H1 (cell line): ENCODE data around the gene CCNI2. TPM values are rescaled to one million over a fixed set of nuclear protein-coding genes. Genes with fewer than 3 reads are reported as not detected.

Source experiments
- CTCF ChIA-PET: fragments of 300-600 bp; sonication (Branson Sonifier 250); formaldehyde crosslinking; loops from one replicate; lab custom pipeline; 2021; ENCODE audit not compliant: partially characterized antibody; lab: Charles Lee
- POLR2A ChIA-PET: fragments of 300-600 bp; sonication (Branson Sonifier 250); formaldehyde crosslinking; loops from one replicate; lab custom pipeline; 2021; ENCODE audit warnings: inconsistent platforms; ENCODE audit not compliant: partially characterized antibody; lab: Charles Lee
- DNase-seq, 2 experiments: peaks; one replicate each; pipeline versions ENCODE4 v3.0.0 to v3.0.0-alpha.2; 2010 to 2022; ENCODE audit warnings: low spot score in 2 of 2, low read depth in 1 of 2, mixed read lengths in 1 of 2
- FAIRE-seq: peaks from 2 replicates; lab custom pipeline; 2011; peaks lifted over from hg19 to GRCh38; lab: Jason Lieb, UNC
- H2AFZ ChIP-seq: 2 replicates; pipeline ENCODE4 v1.8.1; 2012; ENCODE audit warnings: low read length, inconsistent platforms
- H2AK5ac ChIP-seq: 2 replicates; pipeline ENCODE4 v1.6.1; 2013; ENCODE audit warnings: low read depth, low read length
- H2BK120ac ChIP-seq: replicated peaks from 2 replicates; pipeline ENCODE3; 2013; ENCODE audit warnings: low read depth, low read length, inconsistent platforms
- H2BK12ac ChIP-seq: 2 replicates; pipeline ENCODE4 v1.6.1; 2013; ENCODE audit warnings: low read depth, low read length
- H2BK15ac ChIP-seq: 2 replicates; pipeline ENCODE4 v1.6.1; 2013; ENCODE audit warnings: low read length
- H2BK20ac ChIP-seq: 2 replicates; pipeline ENCODE4 v1.6.1; 2013; ENCODE audit warnings: low read length
- H2BK5ac ChIP-seq: 2 replicates; pipeline ENCODE4 v1.6.1; 2013; ENCODE audit warnings: low read depth, low read length
- H3K14ac ChIP-seq: 2 replicates; pipeline ENCODE4 v1.6.1; 2013; ENCODE audit warnings: inconsistent platforms; ENCODE audit not compliant: insufficient read length
- H3K18ac ChIP-seq: 2 replicates; pipeline ENCODE4 v1.6.1; 2013; ENCODE audit warnings: low read length; ENCODE audit errors: extremely low read depth
- H3K23ac ChIP-seq: 2 replicates; pipeline ENCODE4 v1.6.1; 2013; ENCODE audit warnings: inconsistent platforms; ENCODE audit not compliant: insufficient read length
- H3K23me2 ChIP-seq: 2 replicates; pipeline ENCODE4 v1.6.1; 2013; ENCODE audit warnings: low read depth, low read length
- H3K27ac ChIP-seq: 2 replicates; pipeline ENCODE4 v1.6.1; 2011; ENCODE audit warnings: low read depth, low read length, inconsistent platforms
- H3K27me3 ChIP-seq, 4 experiments: replicated peaks in 1 of 4; 1 replicate in 1 of 4; 2 replicates in 3 of 4; pipeline versions ENCODE4 v1.6.1 to v1.8.1; 2011 to 2013; ENCODE audit warnings: low read length in 3 of 4, mild to moderate bottlenecking in 3 of 4, inconsistent platforms in 2 of 4, mixed read lengths in 2 of 4, moderate library complexity in 1 of 4; ENCODE audit not compliant: control insufficient read depth in 3 of 4, insufficient read depth in 3 of 4; ENCODE audit errors: extremely low read depth in 1 of 4
- H3K36me3 ChIP-seq, 4 experiments: 2 replicates each; pipeline versions ENCODE4 v1.6.1 to v1.8.1; 2011 to 2013; ENCODE audit warnings: mild to moderate bottlenecking in 4 of 4, low read length in 3 of 4, moderate library complexity in 2 of 4, control low read depth in 1 of 4, inconsistent platforms in 1 of 4; ENCODE audit not compliant: insufficient read depth in 4 of 4, control insufficient read depth in 2 of 4
- H3K4ac ChIP-seq: replicated peaks from 2 replicates; pipeline ENCODE3; 2013; ENCODE audit warnings: low read length, low read depth, mixed read lengths, inconsistent platforms; ENCODE audit not compliant: insufficient read length
- H3K4me1 ChIP-seq, 4 experiments: replicated peaks in 1 of 4; 1 replicate in 1 of 4; 2 replicates in 3 of 4; pipeline versions ENCODE4 v1.6.1 to v1.8.1; 2011 to 2013; ENCODE audit warnings: low read length in 3 of 4, inconsistent platforms in 2 of 4, mixed read lengths in 1 of 4; ENCODE audit not compliant: insufficient read depth in 4 of 4, control insufficient read depth in 3 of 4
- H3K4me2 ChIP-seq, 2 experiments: 2 replicates each; pipeline versions ENCODE4 v1.6.1 to v1.8.1; 2011 to 2013; ENCODE audit warnings: low read depth in 2 of 2, low read length in 2 of 2, control low read depth in 1 of 2, inconsistent platforms in 1 of 2, mild to moderate bottlenecking in 1 of 2; ENCODE audit not compliant: insufficient read depth in 1 of 2
- H3K4me3 ChIP-seq, 4 experiments: fragments of 200-600, 300-600 bp in 1 of 4; sonication (generic), shearing (Covaris generic), sonication (Bioruptor Twin) in 1 of 4; 2 replicates each; pipeline versions ENCODE4 v1.5.1 to v1.8.1; 2011 to 2016; ENCODE audit warnings: low read length in 4 of 4, low read depth in 3 of 4, control low read depth in 2 of 4, inconsistent platforms in 2 of 4, mild to moderate bottlenecking in 2 of 4, mixed read lengths in 1 of 4, moderate library complexity in 1 of 4; ENCODE audit not compliant: insufficient read depth in 2 of 4; ENCODE audit errors: extremely low read depth in 1 of 4
- H3K56ac ChIP-seq: replicated peaks from 2 replicates; pipeline ENCODE3; 2013; ENCODE audit warnings: low read depth, mild to moderate bottlenecking, mixed read lengths, low read length, inconsistent platforms; ENCODE audit not compliant: insufficient read length
- H3K79me1 ChIP-seq: 2 replicates; pipeline ENCODE4 v1.6.1; 2013; ENCODE audit warnings: low read depth, low read length, control low read depth
- H3K79me2 ChIP-seq, 2 experiments: 2 replicates each; pipeline versions ENCODE4 v1.6.1 to v1.8.1; 2012 to 2013; ENCODE audit warnings: low read length in 2 of 2, mild to moderate bottlenecking in 2 of 2, inconsistent platforms in 1 of 2; ENCODE audit not compliant: insufficient read depth in 2 of 2, control insufficient read depth in 1 of 2
- H3K9ac ChIP-seq, 4 experiments: replicated peaks in 1 of 4; 1 replicate in 1 of 4; 2 replicates in 3 of 4; pipeline versions ENCODE4 v1.6.1 to v1.8.1; 2011 to 2013; ENCODE audit warnings: low read depth in 3 of 4, low read length in 3 of 4, control low read depth in 2 of 4, mild to moderate bottlenecking in 2 of 4, moderate library complexity in 2 of 4, inconsistent platforms in 1 of 4; ENCODE audit errors: extremely low read depth in 1 of 4
- H3K9me3 ChIP-seq, 2 experiments: 2 replicates each; pipeline versions ENCODE4 v1.6.1 to v1.8.1; 2012 to 2013; ENCODE audit warnings: mild to moderate bottlenecking in 2 of 2, moderate library complexity in 2 of 2, control low read depth in 1 of 2, inconsistent platforms in 1 of 2, low read depth in 1 of 2, low read length in 1 of 2, mixed read lengths in 1 of 2; ENCODE audit not compliant: insufficient read depth in 2 of 2
- H4K20me1 ChIP-seq, 2 experiments: replicated peaks in 1 of 2; 2 replicates each; pipeline versions ENCODE3 to v1.8.1; 2011 to 2013; ENCODE audit warnings: inconsistent platforms in 2 of 2, low read length in 2 of 2, mild to moderate bottlenecking in 1 of 2; ENCODE audit not compliant: insufficient read depth in 2 of 2, control insufficient read depth in 1 of 2
- H4K5ac ChIP-seq: 2 replicates; pipeline ENCODE4 v1.6.1; 2013; ENCODE audit warnings: low read length, low read depth, mixed read lengths, inconsistent platforms; ENCODE audit not compliant: insufficient read length
- H4K8ac ChIP-seq: 2 replicates; pipeline ENCODE4 v1.8.0; 2013; ENCODE audit warnings: mild to moderate bottlenecking, moderate library complexity, low read length, inconsistent platforms; ENCODE audit not compliant: insufficient read depth; ENCODE audit errors: extremely low read depth
- H4K91ac ChIP-seq: replicated peaks from 2 replicates; pipeline ENCODE3; 2013; ENCODE audit warnings: low read length, mixed read lengths, inconsistent platforms; ENCODE audit not compliant: insufficient read length
- CBX5 ChIP-seq: fragments of 300-800, 300-1000 bp; sonication (generic); IDR thresholded peaks from 2 replicates; pipeline ENCODE4 v1.7.1; 2016; ENCODE audit warnings: antibody characterized with exemption, low read length, low read depth
- CBX8 ChIP-seq: fragments of 300-800, 300-1000 bp; sonication (generic); IDR thresholded peaks from 2 replicates; pipeline ENCODE4 v1.7.1; 2016; ENCODE audit warnings: low read depth, low read length, borderline replicate concordance
- CEBPB ChIP-seq: IDR thresholded peaks from 2 replicates; pipeline ENCODE4 v1.6.1; 2012; ENCODE audit warnings: low read depth, low read length
- GTF2F1 ChIP-seq: IDR thresholded peaks from 2 replicates; pipeline ENCODE4 v1.6.1; 2012; ENCODE audit warnings: low read depth, low read length, improper control_type of control experiment, borderline replicate concordance
- KDM1A ChIP-seq: fragments of 200-600, 300-600 bp; sonication (generic); IDR thresholded peaks from 2 replicates; pipeline ENCODE4 v1.7.1; 2016; ENCODE audit warnings: mild to moderate bottlenecking, low read length, borderline replicate concordance
- NRF1 ChIP-seq: IDR thresholded peaks from 2 replicates; pipeline ENCODE4 v1.6.1; 2011; ENCODE audit warnings: mild to moderate bottlenecking, low read depth, low read length, improper control_type of control experiment
- SIX5 ChIP-seq: IDR thresholded peaks from 2 replicates; pipeline ENCODE4 v1.6.1; 2011; ENCODE audit warnings: mild to moderate bottlenecking, low read depth, low read length
- TAF7 ChIP-seq: optimal IDR thresholded peaks from 2 replicates; pipeline ENCODE3; 2011; ENCODE audit warnings: low read depth, mild to moderate bottlenecking, inconsistent platforms, low read length, moderate library complexity, borderline replicate concordance
- WGBS, 2 experiments: shearing (Covaris generic) in 1 of 2; methylation state at CpG; one replicate each; pipeline versions ENCODE4 v1.1.6 to v1.1.7; 2013 to 2015; ENCODE audit warnings: low lambda C conversion rate in 2 of 2, mixed read lengths in 2 of 2, inconsistent platforms in 1 of 2, low coverage in 1 of 2, missing lambda C conversion rate in 1 of 2; ENCODE audit not compliant: insufficient replicate concordance in 2 of 2, insufficient coverage in 1 of 2, insufficient read length in 1 of 2; ENCODE audit errors: extremely low coverage in 1 of 2, missing lambda C conversion rate in 1 of 2; 5-methylcytosine and 5-hydroxymethylcytosine counted together
- polyA plus RNA-seq, 7 experiments: library from polyadenylated mRNA; depleted of rRNA in 3 of 7; stranded (reverse) in 5 of 7; unstranded in 2 of 7; fragments of >200 nt in 5 of 7; fragments of 200-250 nt in 2 of 7; gene quantifications; 1 replicate in 5 of 7; 2 replicates in 1 of 7; 4 replicates in 1 of 7; pipeline versions ENCODE4 v1.2.1 to v1.2.3, GENCODE V29; 2011 to 2013; ENCODE audit warnings: missing spikeins in 2 of 7, mixed read lengths in 2 of 7
- total RNA-seq: library from RNA; stranded (reverse); fragmentation: NEBNext Ultra II Directional; extraction: Animal tissue kit (Norgen Biotek cat#: 25700); gene quantifications from 2 replicates; pipeline ENCODE4 v1.2.1, GENCODE V29; 2021
- TF ChIP-seq, protein P1 (sequence below), 3 experiments: IDR thresholded peaks; 1 replicate in 2 of 3; 2 replicates in 1 of 3; pipeline versions ENCODE4 v1.5.1 to v1.6.1; 2011; ENCODE audit warnings: low read length in 3 of 3, mild to moderate bottlenecking in 3 of 3, inconsistent platforms in 2 of 3, low read depth in 1 of 3, moderate library complexity in 1 of 3; ENCODE audit not compliant: insufficient read depth in 1 of 3; ENCODE audit errors: control extremely low read depth in 1 of 3
- TF ChIP-seq, protein P2 (sequence below): IDR thresholded peaks from 2 replicates; pipeline ENCODE4 v1.6.1; 2012; ENCODE audit warnings: inconsistent platforms

CCNI2 gene
- total and polyA plus RNA-seq, 2 of the 8 experiments (the other 6 are each of a cell fraction or from before 2014, with no cell fraction given): 1.3 to 1.4 TPM

DNA sequence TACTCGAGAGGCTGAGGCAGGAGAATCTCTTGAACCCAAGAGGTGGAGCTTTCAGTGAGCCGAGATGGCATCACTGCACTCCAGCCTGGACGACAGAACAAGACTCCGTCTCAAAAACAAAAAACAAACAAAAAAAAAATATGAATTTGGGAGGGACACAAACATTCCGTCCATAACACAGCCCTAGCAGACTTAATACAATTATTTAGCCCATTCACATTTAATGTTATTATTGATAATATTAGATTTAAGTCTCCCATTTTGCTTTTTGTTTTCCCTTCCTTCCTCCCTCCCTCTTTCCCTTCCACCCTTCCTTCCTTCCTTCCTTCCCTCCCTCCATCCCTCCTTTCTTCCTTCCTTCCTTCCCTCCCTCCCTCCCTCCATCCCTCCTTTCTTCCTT lies 4.6 kb upstream of the CCNI2 start:
- H3K36me3 ChIP-seq: peaks cover 0 to 5% (median 0%) of the 10 kb centered on the region in 4 experiments; a peak in 1 of 8 replicates
- no peak overlapping the region for H4K5ac ChIP-seq
- H2AK5ac ChIP-seq: no peak overlapping the region
- DNase-seq (no peak), FAIRE-seq (no peak)
- H3K23me2 ChIP-seq: peaks cover 4% of the 10 kb centered on the region; the same call in 1 of the 2 replicates
- H3K27ac ChIP-seq: no peak overlapping the region
- peaks cover 0 to 2% (median 0%) of the 10 kb centered on the region in 4 experiments; a peak in 2 of 7 replicates for H3K4me1 ChIP-seq
- H3K56ac ChIP-seq: no peak overlapping the region
- H2BK5ac ChIP-seq: no peak overlapping the region
- CTCF ChIA-PET: interaction anchor here (3.7 kb wide), 1 partner anchor 12 kb away, joined by 12 read pairs; no protein-coding TSS in a partner anchor
- no peaks in the 10 kb centered on the region for H4K20me1 ChIP-seq
- H3K9me3 ChIP-seq: no peaks in the 10 kb centered on the region
- WGBS, 2 experiments: 86% methylated on average over 5 of the region's 5 CpGs; no CpG with 5 or more reads in 1 of the 2 experiments
- H3K18ac ChIP-seq: no peak overlapping the region
- no peaks in the 10 kb centered on the region for H3K79me2 ChIP-seq
- H3K23ac ChIP-seq: no peak overlapping the region
- H3K27me3 ChIP-seq: peaks cover 9 to 18% (median 16%) of the 10 kb centered on the region in 4 experiments
- H4K8ac ChIP-seq: no peak overlapping the region
- no peak overlapping the region for H3K4me2 ChIP-seq
- H3K4ac ChIP-seq: no peak overlapping the region
- no peak overlapping the region for H3K14ac ChIP-seq
- H3K4me3 ChIP-seq: no peak overlapping the region
- no peak overlapping the region for H2BK20ac ChIP-seq
- no peak overlapping the region for H2BK15ac ChIP-seq
- no peak overlapping the region for H3K9ac ChIP-seq
- no peaks in the 10 kb centered on the region for H3K79me1 ChIP-seq
- no peak overlapping the region for H4K91ac ChIP-seq
- POLR2A ChIA-PET: no interaction called here
- no peak overlapping the region for H2BK120ac ChIP-seq
- H2AFZ ChIP-seq: no peak overlapping the region
- H2BK12ac ChIP-seq: no peak overlapping the region
- TF ChIP-seq CEBPB (no peak), NRF1 (no peak), TAF7 (no peak), CBX8 (no peak), SIX5 (no peak), CBX5 (no peak), GTF2F1 (no peak), KDM1A (no peak)
- TF ChIP-seq, protein P1, sequence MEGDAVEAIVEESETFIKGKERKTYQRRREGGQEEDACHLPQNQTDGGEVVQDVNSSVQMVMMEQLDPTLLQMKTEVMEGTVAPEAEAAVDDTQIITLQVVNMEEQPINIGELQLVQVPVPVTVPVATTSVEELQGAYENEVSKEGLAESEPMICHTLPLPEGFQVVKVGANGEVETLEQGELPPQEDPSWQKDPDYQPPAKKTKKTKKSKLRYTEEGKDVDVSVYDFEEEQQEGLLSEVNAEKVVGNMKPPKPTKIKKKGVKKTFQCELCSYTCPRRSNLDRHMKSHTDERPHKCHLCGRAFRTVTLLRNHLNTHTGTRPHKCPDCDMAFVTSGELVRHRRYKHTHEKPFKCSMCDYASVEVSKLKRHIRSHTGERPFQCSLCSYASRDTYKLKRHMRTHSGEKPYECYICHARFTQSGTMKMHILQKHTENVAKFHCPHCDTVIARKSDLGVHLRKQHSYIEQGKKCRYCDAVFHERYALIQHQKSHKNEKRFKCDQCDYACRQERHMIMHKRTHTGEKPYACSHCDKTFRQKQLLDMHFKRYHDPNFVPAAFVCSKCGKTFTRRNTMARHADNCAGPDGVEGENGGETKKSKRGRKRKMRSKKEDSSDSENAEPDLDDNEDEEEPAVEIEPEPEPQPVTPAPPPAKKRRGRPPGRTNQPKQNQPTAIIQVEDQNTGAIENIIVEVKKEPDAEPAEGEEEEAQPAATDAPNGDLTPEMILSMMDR (IDR thresholded peaks at IDR 0.05; ENCODE audit: control extremely low read depth in 1 of 3, insufficient read depth in 1 of 3, low read depth in 1 of 3, low read length in 3 of 3): no peak
- TF ChIP-seq, protein P2, sequence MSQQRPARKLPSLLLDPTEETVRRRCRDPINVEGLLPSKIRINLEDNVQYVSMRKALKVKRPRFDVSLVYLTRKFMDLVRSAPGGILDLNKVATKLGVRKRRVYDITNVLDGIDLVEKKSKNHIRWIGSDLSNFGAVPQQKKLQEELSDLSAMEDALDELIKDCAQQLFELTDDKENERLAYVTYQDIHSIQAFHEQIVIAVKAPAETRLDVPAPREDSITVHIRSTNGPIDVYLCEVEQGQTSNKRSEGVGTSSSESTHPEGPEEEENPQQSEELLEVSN: no peak
